ENCODE measurements around the gene CCDC33.

CCDC33 gene

DNA sequence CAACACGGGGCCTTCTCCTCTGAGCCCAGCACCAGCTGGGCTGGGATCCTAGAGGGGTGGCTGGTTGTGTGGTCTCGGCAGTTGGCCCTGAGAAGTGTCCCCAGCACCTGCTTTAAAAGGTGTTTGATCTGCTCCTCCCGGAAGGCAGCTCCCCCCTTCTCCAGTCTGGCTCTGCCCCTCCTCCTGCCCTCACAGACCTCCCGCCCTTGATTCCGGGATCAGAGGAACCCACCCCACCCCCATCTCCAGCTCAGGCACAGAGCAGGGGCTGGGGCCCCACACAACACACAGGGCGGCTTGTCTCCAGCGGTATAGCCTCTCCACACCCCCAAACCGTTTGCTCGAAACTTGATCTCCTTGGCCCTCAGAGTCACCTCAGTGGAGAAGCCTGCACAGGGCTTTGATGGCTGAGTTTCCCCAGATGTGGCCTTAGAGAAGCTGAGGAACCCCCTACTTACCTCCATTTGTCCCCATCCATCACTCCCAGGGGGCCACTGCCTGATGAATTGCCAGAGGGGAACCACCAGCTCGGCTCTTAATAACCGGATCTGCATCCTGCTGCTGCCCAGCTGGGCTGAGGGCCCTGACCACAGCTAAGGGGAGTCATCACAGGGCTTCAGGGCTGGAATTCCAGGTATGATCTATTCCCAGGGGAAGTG is 27.1 kb upstream of the CCDC33 start:
- no peak for DNase-seq (ENCODE audit: low read depth in 2 of 2)

DNA sequence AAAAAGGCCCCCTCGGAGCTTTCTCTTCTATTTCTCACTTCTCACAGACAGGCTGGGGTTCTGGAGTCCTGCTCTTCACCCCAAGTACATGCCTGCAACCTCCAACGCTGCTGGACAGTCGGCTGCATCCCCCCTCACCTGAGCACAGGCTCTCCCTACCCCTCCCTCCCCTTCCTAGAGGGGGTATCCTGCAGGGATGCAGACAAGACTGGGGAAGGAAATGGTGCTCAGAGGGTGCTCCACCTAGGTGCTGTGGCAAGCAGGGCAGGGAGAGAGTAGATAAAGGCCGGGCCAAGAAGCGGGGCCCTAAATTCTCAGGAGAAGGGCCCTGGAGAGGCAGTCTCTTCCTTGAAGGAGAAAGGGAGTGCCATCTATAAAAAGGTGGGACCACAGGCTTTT is 26.6 kb upstream of the CCDC33 start:
- no peak for DNase-seq (ENCODE audit: low read depth in 2 of 2)

- no peak for DNase-seq (ENCODE audit: low read depth in 2 of 2)
These were observed 26.0 kb upstream of the CCDC33 start for GRCh38 chr15:74209997-74210671.

DNA sequence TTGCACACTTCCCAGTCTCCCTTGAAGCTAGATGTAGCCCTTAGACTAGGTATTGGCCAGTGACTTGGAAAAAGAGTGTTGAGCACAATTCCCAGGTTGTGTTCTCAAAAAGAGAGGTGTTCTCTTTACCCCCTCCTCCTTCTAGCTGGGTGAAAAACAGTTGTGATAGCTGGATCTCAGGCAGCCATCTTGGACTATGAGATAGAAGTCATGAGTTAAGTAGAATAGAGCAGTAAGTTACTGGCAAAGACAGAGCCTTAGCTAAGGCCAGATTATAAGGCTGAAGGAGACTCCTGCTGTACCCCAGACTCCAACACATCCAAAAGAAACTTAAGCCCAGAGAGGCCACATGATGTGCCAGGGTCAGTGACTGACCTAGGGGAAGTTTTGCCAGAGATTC is 25.4 kb upstream of the CCDC33 start:
- DNase-seq (ENCODE audit: low read depth in 2 of 2) = no peak

- no peak for DNase-seq (ENCODE audit: low read depth in 2 of 2)
These were observed 24.5 kb upstream of the CCDC33 start for GRCh38 chr15:74211656-74212055.

DNA sequence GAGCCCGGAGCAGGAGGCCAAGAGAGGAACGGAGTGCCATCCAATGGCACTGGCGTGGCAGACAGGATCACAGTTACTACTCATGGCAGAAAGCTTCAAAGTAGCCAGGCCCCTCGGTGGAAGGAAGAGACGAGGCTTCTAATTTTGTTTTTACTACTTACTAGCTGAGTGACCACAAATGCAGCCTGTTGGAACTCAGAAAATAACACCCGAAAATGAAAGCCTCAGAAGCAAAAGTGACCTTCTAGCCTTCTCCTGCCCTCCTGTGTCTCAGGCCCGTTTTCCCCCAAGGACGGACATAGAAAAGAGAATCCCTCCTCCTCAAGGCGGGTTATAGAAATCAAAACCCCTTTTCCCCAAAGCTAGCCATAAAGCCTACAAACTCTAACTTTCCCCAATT is 23.6 kb upstream of the CCDC33 start:
- no peak for DNase-seq (ENCODE audit: low read depth in 2 of 2)

DNA sequence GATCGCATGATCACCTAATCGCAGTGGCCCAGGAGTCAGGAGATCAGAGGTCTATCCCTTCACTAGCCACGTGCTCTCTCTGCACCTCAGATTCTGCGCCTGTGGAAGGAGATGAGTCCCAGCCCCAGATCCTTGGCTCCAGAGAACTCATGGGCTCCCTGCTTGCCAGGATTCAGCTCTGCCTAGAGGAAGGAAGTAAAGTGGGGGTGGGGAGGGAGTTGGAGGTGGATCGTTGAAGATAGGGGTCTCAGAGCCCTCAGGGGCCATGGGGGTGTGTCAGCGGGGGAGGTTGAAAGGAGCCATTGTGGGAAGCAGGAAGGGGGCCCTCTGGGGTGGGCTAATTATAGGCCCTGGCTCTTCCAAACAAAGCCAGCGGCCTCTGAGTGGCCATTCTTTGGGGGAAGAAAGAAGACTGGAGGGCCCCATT is 22.3 kb upstream of the CCDC33 start:
- DNase-seq (ENCODE audit: low read depth in 2 of 2) = no peak

DNA sequence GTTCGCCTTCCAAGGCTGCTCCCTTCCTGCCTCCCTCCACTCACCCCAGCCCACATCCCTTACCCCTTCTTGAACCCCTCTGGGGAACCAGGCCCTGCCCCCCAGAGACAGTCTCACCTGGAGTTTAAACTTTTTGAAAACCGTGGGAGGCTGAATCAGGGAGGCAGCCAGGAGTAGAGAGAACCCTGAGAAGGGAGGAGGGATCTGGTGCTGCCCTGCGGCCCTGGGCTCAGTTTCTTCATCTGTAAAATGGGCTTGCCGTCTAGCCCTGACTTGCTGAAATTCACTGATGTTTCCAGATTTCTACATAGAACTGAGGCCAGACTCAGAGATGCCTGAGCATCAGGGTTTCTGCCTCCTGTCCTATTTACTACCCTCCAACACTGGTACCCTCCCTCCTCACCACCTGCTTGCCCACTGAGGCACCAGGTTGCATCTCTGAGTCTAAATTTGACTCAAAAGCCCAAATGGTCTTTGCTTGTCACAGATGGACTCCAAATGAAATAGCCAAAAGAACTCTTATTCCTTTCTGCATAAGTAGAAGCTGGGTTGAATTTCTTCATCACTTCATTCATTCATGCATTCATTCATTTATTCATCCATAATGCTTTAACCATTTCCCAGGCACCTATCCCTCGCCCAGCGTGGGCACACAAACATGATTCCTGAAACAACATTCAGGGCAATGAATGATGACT is 21.7 kb upstream of the CCDC33 start:
- no peak for DNase-seq (ENCODE audit: low read depth in 2 of 2)

- DNase-seq (ENCODE audit: low read depth in 2 of 2) = no peak
These were observed 20.2 kb upstream of the CCDC33 start for GRCh38 chr15:74215958-74216357.

- DNase-seq (ENCODE audit: low read depth in 2 of 2) = no peak
These were observed 19.2 kb upstream of the CCDC33 start for GRCh38 chr15:74216949-74217348.

GRCh38 chr15:74217907-74218885 is 17.9 kb upstream of the CCDC33 start:
- DNase-seq (ENCODE audit: low read depth in 2 of 2) = no peak

- no peak for DNase-seq (ENCODE audit: low read depth in 2 of 2)
These were observed 15.5 kb upstream of the CCDC33 start for GRCh38 chr15:74220475-74221248.

GRCh38 chr15:74221399-74222239 is 14.5 kb upstream of the CCDC33 start:
- DNase-seq (ENCODE audit: low read depth in 2 of 2) = no peak

DNA sequence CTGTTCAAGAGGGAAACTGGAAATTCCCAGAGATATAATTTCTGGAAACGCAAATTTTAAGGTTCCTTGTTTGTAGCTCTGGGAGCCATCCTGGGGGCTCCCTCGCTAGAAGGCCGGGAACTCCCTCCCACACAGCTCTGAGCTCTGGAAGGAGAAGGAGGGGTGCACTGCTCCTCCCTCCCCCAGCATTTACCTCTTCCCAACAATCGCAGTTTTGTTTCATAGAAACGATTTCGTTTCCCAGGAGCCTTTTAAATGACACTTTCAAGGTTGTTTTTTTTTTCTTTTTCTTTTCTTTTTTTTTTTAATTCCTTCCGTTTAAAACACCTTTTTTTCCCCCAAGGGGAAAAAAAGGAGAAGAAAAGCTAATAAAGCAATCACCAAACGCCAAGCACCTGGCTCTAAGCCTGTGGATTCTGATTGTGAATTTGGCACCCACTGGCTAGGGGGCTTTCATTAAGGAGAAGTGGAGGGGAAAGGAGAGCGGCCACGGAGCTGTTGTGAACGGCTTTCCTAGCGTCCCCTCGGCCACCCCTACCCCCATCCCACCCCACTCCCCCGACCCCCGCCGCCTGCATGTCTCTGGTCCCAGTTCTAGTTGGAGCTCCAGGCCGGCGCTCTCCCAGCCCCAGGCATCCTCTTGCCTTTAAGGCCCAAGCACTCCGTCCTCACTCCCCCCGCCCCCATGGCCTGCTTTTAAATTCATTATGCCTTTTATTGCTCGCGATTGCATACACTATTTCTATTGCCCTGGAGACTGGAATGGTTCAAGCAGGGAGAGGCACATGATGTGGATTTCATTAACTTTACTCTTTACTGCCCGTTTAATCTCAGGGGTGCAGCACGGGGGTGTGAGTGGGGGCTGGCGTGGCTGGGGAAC is 13.6 kb upstream of the CCDC33 start:
- no peak for DNase-seq (ENCODE audit: low read depth in 2 of 2)

DNA sequence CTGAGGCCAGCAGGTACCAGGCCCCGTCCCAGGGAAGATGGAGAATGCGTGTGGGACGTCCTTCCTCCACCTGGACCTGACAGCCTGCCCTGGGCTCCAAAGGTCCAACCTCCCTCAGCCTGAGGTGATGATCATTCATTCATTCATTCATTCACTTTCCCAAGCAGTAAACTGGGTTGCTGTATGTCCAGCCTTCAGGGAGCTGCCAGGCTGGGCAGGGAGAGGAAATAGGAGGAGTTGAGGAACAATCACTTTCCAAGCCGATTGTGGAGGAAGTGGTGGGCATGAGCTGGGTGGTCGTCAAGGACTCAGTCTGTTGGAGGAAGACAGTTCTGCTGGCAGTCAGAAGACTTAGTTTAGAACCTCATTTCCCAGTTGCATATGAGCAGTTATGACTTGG is 10.2 kb upstream of the CCDC33 start:
- no peak for DNase-seq (ENCODE audit: low read depth in 2 of 2)

- DNase-seq (ENCODE audit: low read depth in 2 of 2) = no peak
These were observed 9.2 kb upstream of the CCDC33 start for GRCh38 chr15:74226761-74227540.

GRCh38 chr15:74227968-74228722 is 8.0 kb upstream of the CCDC33 start:
- no peak for DNase-seq (ENCODE audit: low read depth in 2 of 2)

DNA sequence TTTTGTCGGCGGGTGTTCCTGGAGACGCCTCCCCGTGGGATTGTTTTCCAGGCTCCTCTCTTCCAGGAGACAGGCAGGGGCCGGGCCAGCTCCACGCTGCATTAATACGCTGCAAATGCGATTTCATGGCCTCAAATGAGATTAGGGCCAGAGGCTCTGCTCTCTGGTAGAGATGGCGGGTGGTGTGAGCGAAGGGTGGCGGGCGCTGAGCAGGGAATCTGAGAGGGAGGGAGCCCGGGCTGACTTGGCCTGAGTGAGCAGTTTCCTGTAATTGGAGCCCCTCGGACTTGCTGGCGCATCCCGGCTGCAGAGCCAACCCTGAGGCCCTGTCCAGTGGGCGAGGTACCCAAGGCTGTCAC is 7.4 kb upstream of the CCDC33 start:
- no peak for DNase-seq (ENCODE audit: low read depth in 2 of 2)
